GM12865 (cell line): ENCODE measurements around the gene NFYC.
A peak's percentile ranks its signal among the peaks of the same experiment; 100 is the strongest.

Source experiments
- DNase-seq: peaks from one replicate; pipeline ENCODE4 v3.0.0; 2010; ENCODE audit warnings: low read depth
- H3K4me3 ChIP-seq: 2 replicates; pipeline ENCODE4 v1.5.1; 2011; ENCODE audit warnings: mild to moderate bottlenecking, low read depth, low read length, control low read depth
- TF ChIP-seq, protein P1 (sequence below): IDR thresholded peaks from 2 replicates; pipeline ENCODE4 v1.5.1; 2011; ENCODE audit warnings: low read length, control low read depth, low read depth, inconsistent platforms; ENCODE audit not compliant: insufficient read depth; ENCODE audit errors: missing control alignments

NFYC gene

DNA sequence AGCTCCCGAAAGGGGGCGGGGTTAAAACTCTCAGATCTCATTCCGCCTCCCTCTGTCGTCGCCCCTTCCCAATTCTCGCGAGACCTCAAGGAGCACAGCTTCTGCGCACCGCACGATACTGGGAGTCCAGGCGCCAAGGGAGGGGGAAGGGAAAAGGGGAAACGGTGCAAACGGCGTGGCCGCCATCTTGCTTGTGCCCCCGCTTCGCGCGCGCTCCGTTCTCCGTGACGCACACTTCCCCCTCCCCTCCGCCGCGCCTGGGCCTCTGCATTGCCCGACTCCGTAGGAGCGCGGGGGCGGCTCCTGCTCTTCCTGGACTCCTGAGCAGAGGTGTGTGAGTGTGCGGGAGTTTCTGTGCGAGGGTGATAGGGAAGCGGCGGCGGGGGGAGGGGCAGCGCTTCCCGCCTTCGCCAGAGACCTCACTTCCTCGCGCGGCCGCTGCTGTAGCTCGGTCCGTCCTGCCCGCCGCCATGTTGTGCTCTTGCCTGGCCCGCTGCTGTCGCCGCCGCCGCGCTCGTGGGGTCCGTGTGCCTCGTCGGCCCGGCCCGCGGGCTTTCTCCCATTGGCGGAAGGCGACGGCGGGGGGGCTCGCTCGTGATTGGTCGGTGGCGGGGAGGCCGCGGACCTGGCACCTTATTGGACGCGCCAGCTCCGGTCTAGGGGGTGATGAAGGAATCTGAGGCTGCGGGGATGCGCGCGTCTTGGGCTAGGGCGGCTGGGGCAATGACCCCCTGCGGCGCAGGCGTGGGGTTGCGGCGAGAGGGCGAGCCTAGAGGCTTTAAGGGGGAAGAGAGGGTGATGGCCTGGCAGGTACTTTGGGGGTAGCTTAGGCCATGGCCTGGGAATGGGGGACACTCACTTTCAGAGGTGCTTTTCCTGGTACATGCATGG lies at the start of gene NFYC:
NFYC (plus strand) TSS at position 167 of the 891 bp plus-strand sequence. CDS start 47,140 bp downstream, outside the sequence.
- peak; percentile 99 for DNase-seq
- TF ChIP-seq, protein P1, sequence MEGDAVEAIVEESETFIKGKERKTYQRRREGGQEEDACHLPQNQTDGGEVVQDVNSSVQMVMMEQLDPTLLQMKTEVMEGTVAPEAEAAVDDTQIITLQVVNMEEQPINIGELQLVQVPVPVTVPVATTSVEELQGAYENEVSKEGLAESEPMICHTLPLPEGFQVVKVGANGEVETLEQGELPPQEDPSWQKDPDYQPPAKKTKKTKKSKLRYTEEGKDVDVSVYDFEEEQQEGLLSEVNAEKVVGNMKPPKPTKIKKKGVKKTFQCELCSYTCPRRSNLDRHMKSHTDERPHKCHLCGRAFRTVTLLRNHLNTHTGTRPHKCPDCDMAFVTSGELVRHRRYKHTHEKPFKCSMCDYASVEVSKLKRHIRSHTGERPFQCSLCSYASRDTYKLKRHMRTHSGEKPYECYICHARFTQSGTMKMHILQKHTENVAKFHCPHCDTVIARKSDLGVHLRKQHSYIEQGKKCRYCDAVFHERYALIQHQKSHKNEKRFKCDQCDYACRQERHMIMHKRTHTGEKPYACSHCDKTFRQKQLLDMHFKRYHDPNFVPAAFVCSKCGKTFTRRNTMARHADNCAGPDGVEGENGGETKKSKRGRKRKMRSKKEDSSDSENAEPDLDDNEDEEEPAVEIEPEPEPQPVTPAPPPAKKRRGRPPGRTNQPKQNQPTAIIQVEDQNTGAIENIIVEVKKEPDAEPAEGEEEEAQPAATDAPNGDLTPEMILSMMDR, result no peak
- H3K4me3 ChIP-seq, result peak within 1 kb of the TSS; percentile 90

DNA sequence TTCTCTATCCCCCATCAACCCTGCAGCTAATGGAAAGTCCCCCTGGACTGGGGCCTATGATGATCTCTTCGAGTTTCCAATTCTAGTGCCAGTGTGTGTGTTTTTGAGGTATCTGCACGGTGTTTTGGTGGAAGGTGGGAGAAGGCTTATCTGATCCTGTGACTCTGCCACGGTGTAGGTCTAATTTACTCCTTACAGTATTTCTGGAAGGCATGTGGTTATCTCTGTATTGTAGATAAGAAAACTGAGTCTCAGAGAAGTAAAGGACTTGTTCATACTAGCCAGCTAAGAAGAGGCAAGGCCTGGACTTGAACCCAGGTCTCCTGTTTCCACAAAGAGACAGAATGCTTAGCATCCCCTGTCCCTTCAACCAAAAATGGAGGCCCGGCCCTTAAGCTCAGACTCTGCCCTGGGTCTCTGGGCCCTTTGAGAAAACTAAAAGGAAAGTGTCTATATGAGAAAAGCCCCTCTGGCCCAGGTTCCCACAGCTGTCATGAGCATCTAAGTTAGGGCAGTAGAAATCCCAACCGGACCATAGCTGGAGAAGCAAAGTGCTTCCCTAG lies 46.3 kb upstream of the NFYC start:
- TF ChIP-seq, protein P1, result no peak
- no peak overlapping the region for H3K4me3 ChIP-seq
- no peak for DNase-seq

DNA sequence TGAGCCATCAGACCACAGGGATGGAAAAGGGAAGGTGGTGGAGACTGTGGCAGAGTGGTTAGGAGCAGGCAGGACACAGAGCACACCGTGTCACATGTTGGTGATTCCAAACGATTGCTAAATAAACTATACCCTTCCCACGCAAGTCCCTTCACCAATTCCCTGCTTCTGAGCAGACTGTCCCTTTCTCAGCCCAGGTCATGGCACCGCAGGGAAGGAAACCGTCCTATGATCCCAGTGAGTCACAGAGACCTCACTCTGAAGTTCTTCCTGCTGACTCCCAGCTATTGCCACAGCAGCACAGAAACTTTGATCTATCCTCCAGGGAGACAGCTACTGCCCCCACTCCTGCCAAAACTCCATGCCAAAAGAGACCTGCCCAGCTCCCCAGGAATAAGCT lies 45.2 kb upstream of the NFYC start:
- H3K4me3 ChIP-seq, result no peak overlapping the region
- no peak for DNase-seq
- TF ChIP-seq, protein P1, result no peak

DNA sequence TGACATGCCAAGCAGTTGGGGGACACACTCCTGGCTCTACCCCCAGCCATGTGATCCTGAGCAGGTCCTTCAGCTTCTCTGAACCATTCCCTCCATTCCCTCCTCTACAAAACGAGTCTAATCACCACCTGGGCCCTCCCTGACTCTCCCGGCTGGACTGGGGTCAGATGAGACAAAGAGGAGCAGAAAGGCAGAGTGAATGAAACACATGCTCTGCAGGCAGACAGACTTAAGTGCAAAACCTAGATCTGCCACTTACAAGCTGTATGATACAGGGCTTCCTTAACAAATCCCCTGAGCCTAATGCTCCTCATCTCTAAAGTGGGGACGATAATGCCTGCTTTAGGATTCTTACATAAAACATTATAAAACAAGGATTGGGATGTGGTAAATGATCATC lies 43.3 kb upstream of the NFYC start:
- TF ChIP-seq, protein P1, result no peak

DNA sequence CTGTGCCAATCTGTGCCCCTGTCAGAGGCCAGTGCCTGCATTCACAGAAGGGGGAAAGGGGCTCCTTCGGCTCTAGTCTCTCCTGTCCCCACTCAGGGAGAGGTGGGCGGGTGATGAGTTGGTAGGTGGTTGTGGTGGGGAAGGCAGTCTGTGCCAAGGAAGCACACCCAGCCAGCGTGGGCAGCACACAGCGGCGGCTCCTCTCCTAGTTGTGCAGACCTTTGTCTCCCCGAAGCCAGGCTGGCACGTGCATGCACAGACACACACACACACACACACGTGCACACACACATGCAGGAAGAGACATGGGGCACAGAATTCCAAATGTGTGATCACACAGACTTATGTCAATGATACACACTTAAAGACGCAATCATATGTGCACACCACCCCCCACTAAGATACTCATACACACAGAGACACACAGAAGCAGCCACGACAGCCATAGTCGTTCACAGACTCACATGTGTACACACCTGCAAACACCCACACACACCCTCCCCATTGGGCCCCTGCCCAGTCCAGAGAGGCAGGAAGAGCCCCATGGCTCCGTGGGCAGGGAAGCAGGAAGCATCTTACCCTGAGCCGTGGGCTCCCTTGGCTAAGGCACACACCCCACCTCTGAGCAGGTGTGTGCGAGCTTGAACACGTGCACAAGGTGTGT lies 42.4 kb upstream of the NFYC start:
- DNase-seq, result no peak
- no peak overlapping the region for H3K4me3 ChIP-seq
- TF ChIP-seq, protein P1, result no peak

More for the DNA sequence above, 43.3 kb upstream of the NFYC start:
- H3K4me3 ChIP-seq, result no peak overlapping the region
- no peak for DNase-seq

DNA sequence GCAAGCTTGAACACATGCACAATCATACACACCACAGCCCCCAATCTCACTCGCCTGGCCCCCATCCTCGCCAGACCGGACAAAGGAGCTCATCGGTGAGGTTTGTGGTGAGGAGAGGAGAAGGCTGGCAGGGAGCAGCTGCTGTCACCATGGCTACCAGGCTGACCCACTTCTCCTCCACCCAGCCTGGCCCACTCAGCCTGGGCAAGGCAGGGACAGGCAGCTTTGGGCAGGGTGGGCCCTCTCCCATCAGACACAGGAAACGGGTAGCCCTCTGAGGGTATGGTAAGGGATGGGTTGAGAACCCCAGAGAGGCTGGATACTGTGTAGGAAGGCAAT lies 41.9 kb upstream of the NFYC start:
- H3K4me3 ChIP-seq, result no peak overlapping the region

More for the DNA sequence above, 41.9 kb upstream of the NFYC start:
- no peak for DNase-seq
- TF ChIP-seq, protein P1, result no peak
